ENCODE measurements around the gene MFSD12.

MFSD12 gene

GRCh38 chr19:3557461-3558248 lies at the start of gene MFSD12:
Gene MFSD12 (minus strand): TSS chr19:3557586. CDS start chr19:3557403, 183 bp downstream.
- TF ChIP-seq, protein P1, sequence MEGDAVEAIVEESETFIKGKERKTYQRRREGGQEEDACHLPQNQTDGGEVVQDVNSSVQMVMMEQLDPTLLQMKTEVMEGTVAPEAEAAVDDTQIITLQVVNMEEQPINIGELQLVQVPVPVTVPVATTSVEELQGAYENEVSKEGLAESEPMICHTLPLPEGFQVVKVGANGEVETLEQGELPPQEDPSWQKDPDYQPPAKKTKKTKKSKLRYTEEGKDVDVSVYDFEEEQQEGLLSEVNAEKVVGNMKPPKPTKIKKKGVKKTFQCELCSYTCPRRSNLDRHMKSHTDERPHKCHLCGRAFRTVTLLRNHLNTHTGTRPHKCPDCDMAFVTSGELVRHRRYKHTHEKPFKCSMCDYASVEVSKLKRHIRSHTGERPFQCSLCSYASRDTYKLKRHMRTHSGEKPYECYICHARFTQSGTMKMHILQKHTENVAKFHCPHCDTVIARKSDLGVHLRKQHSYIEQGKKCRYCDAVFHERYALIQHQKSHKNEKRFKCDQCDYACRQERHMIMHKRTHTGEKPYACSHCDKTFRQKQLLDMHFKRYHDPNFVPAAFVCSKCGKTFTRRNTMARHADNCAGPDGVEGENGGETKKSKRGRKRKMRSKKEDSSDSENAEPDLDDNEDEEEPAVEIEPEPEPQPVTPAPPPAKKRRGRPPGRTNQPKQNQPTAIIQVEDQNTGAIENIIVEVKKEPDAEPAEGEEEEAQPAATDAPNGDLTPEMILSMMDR (IDR thresholded peaks at IDR 0.05; ENCODE audit: control insufficient read depth, extremely low read depth, insufficient read depth), result no peak
- H3K4me3 ChIP-seq (ENCODE audit: low read depth, low read length), result peak within 1 kb of the TSS; percentile 89
- peak; percentile 50 for DNase-seq (ENCODE audit: low read depth)

DNA sequence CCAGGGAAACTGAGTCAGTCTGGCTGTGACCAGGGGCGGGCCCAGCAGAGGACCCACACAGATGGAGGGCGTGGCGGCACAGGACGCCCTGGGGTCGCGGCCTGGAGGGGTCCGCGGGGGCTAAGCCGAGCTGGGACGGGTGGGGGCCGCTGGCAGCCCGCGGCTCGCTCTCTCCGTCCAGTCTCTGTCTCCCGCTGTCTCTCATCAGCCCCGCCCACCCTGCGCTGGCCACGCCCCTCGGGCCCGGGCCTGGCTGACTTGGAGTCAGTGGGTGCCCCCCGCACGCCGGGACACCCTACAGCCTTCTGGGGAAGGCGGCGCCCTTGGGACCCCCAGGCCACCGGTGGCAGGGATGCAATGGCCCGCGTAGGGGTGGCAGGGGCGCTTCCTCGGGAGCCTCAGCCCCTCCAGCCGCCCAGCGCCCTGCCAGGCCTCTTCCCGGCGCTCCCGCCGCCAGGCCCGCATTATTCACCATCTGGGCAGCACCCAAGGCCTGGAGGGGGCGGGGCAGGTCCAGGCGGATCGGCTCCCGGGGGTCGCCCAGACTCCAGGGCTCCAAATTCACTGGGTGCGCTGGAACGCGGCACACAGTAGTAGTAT lies 49.4 kb upstream of the MFSD12 start, which contains the start of gene TBXA2R:
Gene TBXA2R (minus strand): TSS at position 186 of the 600 bp plus-strand sequence. CDS start 6,241 bp downstream, outside the sequence.
- DNase-seq (ENCODE audit: low read depth), result no peak
- H3K4me3 ChIP-seq (ENCODE audit: low read depth, low read length), result peak within 1 kb of the TSS; percentile 36
- TF ChIP-seq, protein P1 (IDR thresholded peaks at IDR 0.05; ENCODE audit: control insufficient read depth, extremely low read depth, insufficient read depth), result no peak

DNA sequence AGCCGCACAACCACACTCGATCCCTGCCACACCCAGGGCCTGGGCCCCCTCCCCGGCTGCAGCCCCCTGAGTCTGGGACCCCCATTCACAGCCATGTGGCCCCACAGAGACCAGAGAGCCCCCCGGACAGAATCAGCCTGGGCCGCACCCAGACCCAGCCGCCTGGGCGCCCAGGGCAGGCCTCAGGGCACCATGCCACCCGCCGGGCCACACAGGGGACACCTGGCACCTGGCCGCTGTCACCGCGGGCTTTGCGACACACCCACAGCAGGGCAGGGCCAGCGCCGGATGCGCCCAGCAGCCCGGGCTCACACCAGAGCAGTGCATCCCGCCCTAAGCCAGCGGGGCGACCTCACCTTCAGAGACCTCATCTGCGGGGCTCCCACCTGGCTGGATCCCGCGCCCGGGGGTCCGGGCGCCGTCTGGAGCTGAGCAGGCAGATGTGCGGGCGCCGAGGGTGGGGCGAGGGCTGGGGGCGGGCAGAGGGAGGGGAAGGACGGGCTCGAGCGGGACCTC lies 48.8 kb upstream of the MFSD12 start:
- TF ChIP-seq, protein P1 (IDR thresholded peaks at IDR 0.05; ENCODE audit: control insufficient read depth, extremely low read depth, insufficient read depth), result no peak
- no peak for DNase-seq (ENCODE audit: low read depth)
- peak overlapping the region; percentile 36 for H3K4me3 ChIP-seq (ENCODE audit: low read depth, low read length)

GRCh38 chr19:3605770-3606169 lies 48.4 kb upstream of the MFSD12 start:
- TF ChIP-seq, protein P1 (IDR thresholded peaks at IDR 0.05; ENCODE audit: control insufficient read depth, extremely low read depth, insufficient read depth), result no peak
- H3K4me3 ChIP-seq (ENCODE audit: low read depth, low read length), result peak overlapping the region; percentile 36; the same call in 1 of the 2 replicates
- DNase-seq (ENCODE audit: low read depth), result no peak

GRCh38 chr19:3605361-3605760 lies 48.0 kb upstream of the MFSD12 start:
- TF ChIP-seq, protein P1 (IDR thresholded peaks at IDR 0.05; ENCODE audit: control insufficient read depth, extremely low read depth, insufficient read depth), result no peak
- H3K4me3 ChIP-seq (ENCODE audit: low read depth, low read length), result no peak overlapping the region
- DNase-seq (ENCODE audit: low read depth), result no peak

DNA sequence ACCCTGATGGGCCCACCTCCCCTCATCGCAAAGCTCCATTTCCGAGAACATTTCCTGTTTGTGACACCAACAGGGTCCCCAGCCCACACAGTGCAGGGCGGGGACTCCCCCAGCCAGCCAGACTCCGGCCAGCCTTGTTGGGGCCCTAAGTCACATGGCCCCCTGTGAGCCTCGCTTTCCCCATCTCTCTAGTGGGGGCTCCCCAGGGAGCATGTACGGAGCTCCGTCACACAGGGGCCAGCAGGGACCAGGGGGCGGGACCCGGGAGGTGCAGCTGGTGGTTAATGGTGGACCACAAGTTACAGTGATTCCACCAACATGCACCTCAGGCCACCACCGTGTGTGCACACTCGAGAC lies 47.6 kb upstream of the MFSD12 start:
- TF ChIP-seq, protein P1 (IDR thresholded peaks at IDR 0.05; ENCODE audit: control insufficient read depth, extremely low read depth, insufficient read depth), result no peak
- H3K4me3 ChIP-seq (ENCODE audit: low read depth, low read length), result no peak overlapping the region
- DNase-seq (ENCODE audit: low read depth), result no peak

Measured in LNCaP clone FGC (cell line).